ENCODE data around the gene IKZF3.
"Not testable (repeated sequence)": the region's sequence is repeated elsewhere in the genome, so short reads cannot be mapped to it uniquely, and the experiment has no call there.

Gene IKZF3

DNA sequence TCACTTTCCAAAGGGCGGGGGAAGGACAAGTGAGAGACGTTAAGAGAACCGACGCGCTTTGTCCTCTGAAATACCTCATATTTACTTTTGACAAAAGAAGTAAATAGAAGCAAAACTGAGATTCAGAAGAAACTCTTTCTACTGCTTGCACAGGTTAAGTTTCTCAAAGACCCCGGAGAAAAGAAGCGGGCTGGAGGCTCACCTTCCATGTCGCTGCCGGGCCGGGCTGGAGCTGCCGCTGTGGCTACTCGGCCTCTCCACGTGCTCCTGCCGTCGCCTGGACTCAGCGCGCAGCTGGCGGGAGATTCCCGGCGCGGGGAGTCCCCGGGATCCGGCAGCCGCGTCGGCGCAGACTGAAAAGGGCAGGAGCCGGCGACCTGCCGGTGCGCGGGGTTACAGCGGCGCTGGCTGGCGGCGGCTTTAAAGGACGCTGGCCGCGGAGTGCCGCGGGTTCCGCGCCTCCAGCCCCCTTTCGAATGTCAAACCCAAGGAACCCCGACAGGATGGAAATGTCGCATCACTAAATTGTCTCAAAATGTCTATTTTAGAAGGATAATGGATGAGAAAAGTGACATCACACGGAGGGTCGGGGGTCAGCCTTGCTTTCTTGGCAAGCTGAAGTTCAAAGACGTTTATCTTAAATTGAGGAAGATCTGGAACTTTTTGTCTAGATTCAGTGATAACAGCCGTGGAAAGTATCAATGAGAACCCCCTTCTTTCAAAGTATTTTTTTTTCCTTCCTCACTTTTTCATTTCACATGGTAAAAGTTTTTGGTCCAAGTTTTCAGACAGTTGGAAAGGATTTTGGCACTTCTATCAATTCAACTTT lies at the start of gene IKZF3:
IKZF3 (minus strand) TSS at position 395 of the 829 bp plus-strand sequence; CDS start at position 209, 186 bp downstream.
- peak within 1 kb of the TSS; percentile 49 for H3K4me2 ChIP-seq (ENCODE audit: low read length)
- peak within 1 kb of the TSS; percentile 54 for H2AFZ ChIP-seq
- H3K36me3 ChIP-seq (ENCODE audit: control insufficient read depth, insufficient read depth, low read length) = no peaks in the 10 kb centered on the region
- TF ChIP-seq, protein P1, sequence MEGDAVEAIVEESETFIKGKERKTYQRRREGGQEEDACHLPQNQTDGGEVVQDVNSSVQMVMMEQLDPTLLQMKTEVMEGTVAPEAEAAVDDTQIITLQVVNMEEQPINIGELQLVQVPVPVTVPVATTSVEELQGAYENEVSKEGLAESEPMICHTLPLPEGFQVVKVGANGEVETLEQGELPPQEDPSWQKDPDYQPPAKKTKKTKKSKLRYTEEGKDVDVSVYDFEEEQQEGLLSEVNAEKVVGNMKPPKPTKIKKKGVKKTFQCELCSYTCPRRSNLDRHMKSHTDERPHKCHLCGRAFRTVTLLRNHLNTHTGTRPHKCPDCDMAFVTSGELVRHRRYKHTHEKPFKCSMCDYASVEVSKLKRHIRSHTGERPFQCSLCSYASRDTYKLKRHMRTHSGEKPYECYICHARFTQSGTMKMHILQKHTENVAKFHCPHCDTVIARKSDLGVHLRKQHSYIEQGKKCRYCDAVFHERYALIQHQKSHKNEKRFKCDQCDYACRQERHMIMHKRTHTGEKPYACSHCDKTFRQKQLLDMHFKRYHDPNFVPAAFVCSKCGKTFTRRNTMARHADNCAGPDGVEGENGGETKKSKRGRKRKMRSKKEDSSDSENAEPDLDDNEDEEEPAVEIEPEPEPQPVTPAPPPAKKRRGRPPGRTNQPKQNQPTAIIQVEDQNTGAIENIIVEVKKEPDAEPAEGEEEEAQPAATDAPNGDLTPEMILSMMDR (IDR thresholded peaks at IDR 0.05) = no peak
- no peaks in the 10 kb centered on the region for H3K79me2 ChIP-seq
- H3K27me3 ChIP-seq (ENCODE audit: control insufficient read depth, insufficient read depth, low read length) = peaks cover 18% of the 10 kb centered on the region
- peak within 1 kb of the TSS; percentile 23 for H3K4me3 ChIP-seq (ENCODE audit: low read depth, low read length)
- no peaks in the 10 kb centered on the region for H3K9me3 ChIP-seq (ENCODE audit: control insufficient read depth, low read length)
- H3K4me1 ChIP-seq = no peaks in the 10 kb centered on the region
- no peak within 1 kb of the TSS for H3K27ac ChIP-seq
- no peak within 1 kb of the TSS for H3K9ac ChIP-seq

DNA sequence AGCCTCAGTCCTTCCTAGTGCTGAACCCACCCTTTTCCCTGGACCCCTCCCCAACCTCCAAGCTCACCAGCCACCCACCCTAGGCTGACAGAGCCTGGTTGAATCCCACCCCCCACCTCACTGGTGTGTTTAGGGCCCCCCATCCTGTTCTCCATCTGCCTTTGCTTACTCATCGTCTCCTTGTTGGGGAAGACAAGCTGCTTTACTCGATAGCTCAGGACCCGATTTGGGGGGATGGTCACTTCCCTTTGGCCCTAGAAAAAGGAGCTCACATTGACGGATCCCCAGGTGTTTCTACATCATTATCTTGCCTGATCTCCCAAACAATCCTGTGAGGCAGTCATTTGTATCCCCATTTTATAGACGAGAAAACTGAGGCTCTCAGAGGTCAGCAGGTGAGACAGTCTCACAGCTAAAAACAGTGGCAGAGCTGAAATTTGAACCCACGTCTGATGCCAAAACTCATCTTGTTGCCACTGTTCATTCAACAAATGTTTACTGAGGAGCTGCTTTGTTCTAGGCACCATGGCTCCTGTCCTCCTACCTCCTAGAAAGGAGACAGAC lies 44.8 kb upstream of the IKZF3 start:
- no peak overlapping the region for H3K27ac ChIP-seq
- H2AFZ ChIP-seq = no peak overlapping the region
- no peak overlapping the region for H3K4me2 ChIP-seq (ENCODE audit: low read length)
- H3K4me3 ChIP-seq (ENCODE audit: low read depth, low read length) = no peak overlapping the region
- H3K79me2 ChIP-seq = no peaks in the 10 kb centered on the region
- H3K36me3 ChIP-seq (ENCODE audit: control insufficient read depth, insufficient read depth, low read length) = no peaks in the 10 kb centered on the region
- no peak overlapping the region for H3K9ac ChIP-seq
- TF ChIP-seq, protein P1 (IDR thresholded peaks at IDR 0.05) = no peak
- no peaks in the 10 kb centered on the region for H3K4me1 ChIP-seq
- no peaks in the 10 kb centered on the region for H3K27me3 ChIP-seq (ENCODE audit: control insufficient read depth, insufficient read depth, low read length)
- no peaks in the 10 kb centered on the region for H3K9me3 ChIP-seq (ENCODE audit: control insufficient read depth, low read length)

DNA sequence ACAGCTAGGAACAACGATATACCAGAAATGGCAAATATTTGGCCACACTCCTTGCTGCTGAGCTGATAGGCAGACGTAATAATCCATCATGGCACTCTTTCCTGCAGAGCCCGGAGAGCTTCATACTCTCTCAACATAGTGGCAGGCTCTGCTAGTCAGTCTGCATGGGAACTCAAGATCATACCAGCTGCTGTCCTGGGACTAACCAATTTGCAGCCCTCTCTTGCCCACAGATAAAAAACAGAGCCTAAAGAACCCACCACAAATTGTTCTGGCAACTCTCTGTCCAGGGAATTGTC lies 40.8 kb upstream of the IKZF3 start:
- no peak overlapping the region for H2AFZ ChIP-seq
- no peaks in the 10 kb centered on the region for H3K36me3 ChIP-seq (ENCODE audit: control insufficient read depth, insufficient read depth, low read length)
- no peaks in the 10 kb centered on the region for H3K27me3 ChIP-seq (ENCODE audit: control insufficient read depth, insufficient read depth, low read length)
- no peaks in the 10 kb centered on the region for H3K4me1 ChIP-seq
- no peak overlapping the region for H3K4me3 ChIP-seq (ENCODE audit: low read depth, low read length)
- H3K9ac ChIP-seq = no peak overlapping the region
- no peak overlapping the region for H3K27ac ChIP-seq
- H3K79me2 ChIP-seq = no peaks in the 10 kb centered on the region
- no peaks in the 10 kb centered on the region for H3K9me3 ChIP-seq (ENCODE audit: control insufficient read depth, low read length)
- no peak overlapping the region for H3K4me2 ChIP-seq (ENCODE audit: low read length)
- TF ChIP-seq, protein P1 (IDR thresholded peaks at IDR 0.05) = no peak

DNA sequence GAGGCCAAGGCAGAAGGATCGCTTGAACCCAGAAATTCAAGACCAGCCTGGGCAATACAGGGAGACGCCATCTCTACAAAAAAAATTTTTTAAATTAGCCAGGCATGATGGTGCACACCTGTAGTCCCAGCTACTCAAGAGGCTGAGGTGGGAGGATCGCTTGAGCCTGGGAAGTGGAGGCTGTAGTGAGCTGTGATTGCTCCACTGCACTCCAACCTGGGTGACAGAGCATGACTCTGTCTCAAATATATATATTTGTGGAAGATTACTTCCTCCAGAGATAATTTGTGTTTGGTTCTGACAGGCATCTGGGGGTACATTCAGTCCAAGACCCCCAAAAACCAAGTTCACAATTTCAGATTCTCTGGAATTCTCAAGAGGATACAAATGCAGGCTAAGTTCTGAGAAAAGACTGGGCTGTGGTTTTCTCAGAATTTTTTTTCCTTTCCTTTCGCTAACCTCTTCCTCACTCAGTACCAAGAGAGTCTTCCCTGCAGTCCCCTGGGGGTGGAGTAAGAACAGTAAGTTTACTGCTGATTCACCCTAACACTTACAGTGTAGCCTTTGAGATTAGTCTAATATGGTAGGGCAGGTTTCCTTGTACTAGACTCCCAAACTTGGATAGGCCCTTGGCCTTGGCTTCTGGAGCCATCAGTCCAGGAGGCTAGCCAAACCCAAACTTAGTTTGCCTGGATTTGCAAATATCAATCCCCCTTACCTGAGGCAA lies 39.2 kb upstream of the IKZF3 start:
- Histone ChIP-seq H3K9ac (no peak overlapping the region), H3K9me3 (ENCODE audit: control insufficient read depth, low read length) (no peaks in the 10 kb centered on the region)

DNA sequence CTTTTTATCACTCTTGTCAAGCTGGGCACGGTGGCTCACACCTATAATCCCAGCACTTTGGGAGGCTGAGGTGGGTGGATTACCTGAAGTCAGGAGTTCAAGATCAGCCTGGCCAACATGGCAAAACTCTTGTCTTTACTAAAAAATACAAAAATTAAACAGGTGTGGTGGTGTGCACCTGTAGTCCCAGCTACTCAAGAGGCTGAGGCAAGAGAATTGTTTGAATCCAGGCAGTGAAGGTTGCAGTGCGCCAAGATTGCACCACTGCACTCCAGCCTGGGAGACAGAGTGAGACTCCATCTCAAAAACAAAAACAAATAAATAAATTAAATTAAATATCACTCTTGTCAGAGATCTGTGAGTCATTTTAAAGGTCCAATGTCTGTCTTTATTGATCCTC lies 37.9 kb upstream of the IKZF3 start:
- not testable (repeated sequence) for H3K4me3 ChIP-seq (ENCODE audit: low read depth, low read length); H3K9me3 ChIP-seq (ENCODE audit: control insufficient read depth, low read length); H3K79me2 ChIP-seq; H3K4me2 ChIP-seq (ENCODE audit: low read length); H3K4me1 ChIP-seq; H3K27me3 ChIP-seq (ENCODE audit: control insufficient read depth, insufficient read depth, low read length); H2AFZ ChIP-seq; H3K27ac ChIP-seq; H3K9ac ChIP-seq; H3K36me3 ChIP-seq (ENCODE audit: control insufficient read depth, insufficient read depth, low read length)

More for the DNA sequence above, 39.2 kb upstream of the IKZF3 start:
- H3K36me3 ChIP-seq (ENCODE audit: control insufficient read depth, insufficient read depth, low read length) = no peaks in the 10 kb centered on the region
- no peak overlapping the region for H3K27ac ChIP-seq
- H3K27me3 ChIP-seq (ENCODE audit: control insufficient read depth, insufficient read depth, low read length) = no peaks in the 10 kb centered on the region
- H2AFZ ChIP-seq = no peak overlapping the region
- no peak overlapping the region for H3K4me3 ChIP-seq (ENCODE audit: low read depth, low read length)
- H3K4me1 ChIP-seq = no peaks in the 10 kb centered on the region
- TF ChIP-seq, protein P1 (IDR thresholded peaks at IDR 0.05) = no peak
- H3K79me2 ChIP-seq = no peaks in the 10 kb centered on the region
- H3K4me2 ChIP-seq (ENCODE audit: low read length) = no peak overlapping the region

Data from parathyroid adenoma (tissue), 2 donors.